GM18505 (cell line): ENCODE measurements around the gene TNRC18.

Source experiments
- ATAC-seq: cut with Tn5 transposase; IDR thresholded peaks from one replicate; pipeline ENCODE4 v1.9.1; 2021; ENCODE audit not compliant: unreplicated experiment
- POLR2A ChIP-seq: IDR thresholded peaks from 4 replicates; pipeline ENCODE4 v1.6.1; 2011; ENCODE audit warnings: borderline replicate concordance; ENCODE audit not compliant: insufficient read depth, insufficient read length; ENCODE audit errors: extremely low read depth

The TNRC18 gene

DNA sequence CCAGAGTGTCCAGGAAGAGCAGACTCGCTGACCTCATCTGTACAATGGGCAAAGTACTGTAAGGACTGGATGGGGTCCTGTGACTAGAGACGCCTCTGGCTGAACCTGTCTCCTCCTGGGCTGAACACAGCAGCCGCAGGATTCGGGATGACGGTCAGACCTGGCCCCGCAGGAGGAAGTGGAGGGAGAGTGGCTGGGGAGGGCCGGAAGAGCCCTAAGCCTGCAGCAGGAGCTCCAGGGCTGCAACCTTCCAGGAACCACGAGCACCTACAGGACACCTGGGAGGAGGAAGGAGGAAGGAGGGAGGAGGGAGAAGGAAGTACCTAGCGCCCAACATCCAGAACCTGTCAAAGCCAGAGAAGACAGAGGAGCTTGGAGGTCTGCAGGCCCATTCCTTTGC is 30.3 kb downstream of the TNRC18 start:
- ATAC-seq: no peak
- TF ChIP-seq POLR2A: no peak

DNA sequence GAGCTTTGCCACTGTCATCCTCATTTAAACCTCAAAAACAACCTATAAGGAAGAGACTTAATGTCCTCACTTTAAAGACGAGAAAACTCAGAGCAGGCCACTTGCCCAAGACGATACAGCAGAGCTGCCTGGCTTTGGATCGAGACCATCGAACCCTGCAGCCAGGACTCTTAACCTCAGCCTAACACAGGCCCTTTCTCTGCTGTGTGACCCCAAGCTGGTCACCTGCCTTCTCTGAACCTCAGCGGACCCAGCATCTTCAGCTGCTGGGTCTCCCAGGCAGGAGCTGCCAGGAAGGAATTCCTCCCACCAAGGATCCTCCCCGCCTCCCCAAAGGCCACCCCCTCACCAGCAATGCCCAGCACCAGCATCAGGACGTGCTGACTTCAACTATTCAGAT is 32.7 kb downstream of the TNRC18 start:
- TF ChIP-seq POLR2A: no peak
- no peak for ATAC-seq

DNA sequence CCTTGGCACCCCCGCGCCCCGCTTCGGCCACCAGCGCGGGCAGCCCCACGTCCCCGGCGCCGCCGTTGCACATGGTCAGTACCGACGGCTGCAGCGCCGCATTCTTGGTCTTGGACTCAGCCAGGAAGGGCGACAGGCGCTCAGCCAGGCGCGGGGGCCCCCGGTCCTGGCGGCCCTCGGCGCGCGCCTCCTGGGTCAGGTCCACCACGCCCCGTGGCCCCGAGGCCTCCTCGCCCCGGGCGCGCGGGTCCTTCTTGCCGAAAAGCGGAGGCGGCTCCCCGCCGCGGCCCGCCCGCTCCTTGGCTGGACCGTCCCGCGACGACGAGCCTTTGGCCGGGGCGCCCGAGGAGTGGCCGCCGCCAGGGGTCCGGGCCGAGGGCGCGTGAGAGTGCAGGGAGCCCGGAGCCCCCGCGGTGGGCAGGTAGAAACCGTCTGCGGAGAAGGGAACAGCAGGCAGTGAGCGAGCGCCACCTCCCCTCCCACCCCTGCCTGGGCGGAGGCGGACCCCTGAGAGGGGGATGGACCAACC is 34.7 kb downstream of the TNRC18 start:
- no peak for ATAC-seq
- no peak for TF ChIP-seq POLR2A

DNA sequence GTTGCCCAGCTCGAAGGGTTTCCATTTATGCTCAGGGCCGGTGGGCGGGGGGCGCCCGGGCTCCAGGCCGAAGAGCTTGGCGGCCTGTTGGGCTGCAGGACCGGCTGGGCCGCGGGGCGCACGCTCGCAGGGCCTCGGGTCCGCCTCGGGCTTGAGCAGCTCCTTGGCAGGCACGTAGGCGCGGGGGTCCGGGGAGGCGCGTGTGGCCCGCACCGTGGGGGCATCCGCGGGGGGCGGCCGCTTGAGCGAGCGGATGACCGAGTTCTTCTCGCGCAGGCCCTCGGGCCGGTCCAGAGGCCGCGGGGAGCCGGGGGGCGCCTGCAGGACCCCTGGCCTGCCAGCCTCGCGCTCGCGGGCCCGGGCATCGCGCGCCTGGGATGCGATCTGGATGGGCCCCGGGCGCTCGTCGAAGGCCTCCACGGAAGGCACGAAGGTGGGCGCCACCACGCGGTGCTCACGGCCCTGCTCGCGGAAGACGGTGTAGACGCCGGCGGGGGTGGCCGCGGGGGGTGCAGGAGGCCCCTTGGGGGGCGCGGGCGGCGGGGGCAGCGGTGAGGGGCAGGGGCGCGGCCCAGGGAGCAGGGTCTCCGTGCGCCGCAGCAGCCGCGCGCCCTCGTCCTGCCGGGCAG is 35.2 kb downstream of the TNRC18 start:
- no peak for ATAC-seq
- TF ChIP-seq POLR2A: no peak

DNA sequence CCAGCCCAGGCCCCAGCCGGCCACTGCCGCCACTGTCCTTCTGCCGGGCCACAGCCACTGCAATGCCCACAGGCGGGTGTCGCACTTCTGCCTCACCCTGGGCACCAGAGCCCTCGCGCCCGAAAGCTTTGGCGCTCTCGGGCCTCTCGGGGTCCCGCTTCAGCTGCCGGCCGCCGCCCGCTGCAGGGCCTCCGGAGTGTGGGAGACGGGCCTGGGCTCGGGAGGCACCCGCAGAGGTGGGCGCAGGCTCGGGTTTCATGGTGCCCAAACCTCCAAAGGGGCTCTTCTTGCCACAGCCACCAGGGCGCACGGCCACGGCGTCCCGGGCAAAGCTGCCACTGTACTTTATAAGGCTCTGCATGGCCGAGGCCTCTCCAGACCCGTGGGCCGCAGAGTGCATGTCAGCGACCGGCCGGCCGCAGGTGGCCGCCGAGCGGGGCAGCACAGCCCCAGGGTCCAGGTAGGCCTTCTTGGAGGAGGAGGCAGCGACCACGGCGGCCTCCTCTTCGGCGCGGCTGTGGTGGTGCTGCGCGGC is 35.9 kb downstream of the TNRC18 start:
- TF ChIP-seq POLR2A: no peak
- ATAC-seq: no peak

DNA sequence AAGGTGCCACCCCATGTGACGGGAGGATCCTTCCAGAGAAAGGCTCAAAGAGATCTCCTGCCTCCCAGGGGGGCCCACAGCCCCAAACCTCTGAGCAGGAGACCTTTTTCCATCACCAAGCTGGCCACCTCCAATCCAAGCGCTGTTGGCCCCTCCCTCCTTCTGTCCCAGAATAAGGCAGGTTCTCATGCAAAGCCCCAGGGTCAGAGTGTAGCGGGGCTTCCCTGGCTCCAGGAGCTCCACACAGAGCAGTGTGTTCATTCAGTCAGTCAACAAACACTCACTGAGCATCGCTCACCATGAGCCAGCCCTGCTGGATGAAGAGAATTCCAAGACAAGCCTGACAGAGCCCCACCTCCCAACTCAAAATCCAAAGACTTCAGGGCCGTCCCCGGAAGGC is 39.0 kb downstream of the TNRC18 start:
- TF ChIP-seq POLR2A: no peak
- no peak for ATAC-seq

DNA sequence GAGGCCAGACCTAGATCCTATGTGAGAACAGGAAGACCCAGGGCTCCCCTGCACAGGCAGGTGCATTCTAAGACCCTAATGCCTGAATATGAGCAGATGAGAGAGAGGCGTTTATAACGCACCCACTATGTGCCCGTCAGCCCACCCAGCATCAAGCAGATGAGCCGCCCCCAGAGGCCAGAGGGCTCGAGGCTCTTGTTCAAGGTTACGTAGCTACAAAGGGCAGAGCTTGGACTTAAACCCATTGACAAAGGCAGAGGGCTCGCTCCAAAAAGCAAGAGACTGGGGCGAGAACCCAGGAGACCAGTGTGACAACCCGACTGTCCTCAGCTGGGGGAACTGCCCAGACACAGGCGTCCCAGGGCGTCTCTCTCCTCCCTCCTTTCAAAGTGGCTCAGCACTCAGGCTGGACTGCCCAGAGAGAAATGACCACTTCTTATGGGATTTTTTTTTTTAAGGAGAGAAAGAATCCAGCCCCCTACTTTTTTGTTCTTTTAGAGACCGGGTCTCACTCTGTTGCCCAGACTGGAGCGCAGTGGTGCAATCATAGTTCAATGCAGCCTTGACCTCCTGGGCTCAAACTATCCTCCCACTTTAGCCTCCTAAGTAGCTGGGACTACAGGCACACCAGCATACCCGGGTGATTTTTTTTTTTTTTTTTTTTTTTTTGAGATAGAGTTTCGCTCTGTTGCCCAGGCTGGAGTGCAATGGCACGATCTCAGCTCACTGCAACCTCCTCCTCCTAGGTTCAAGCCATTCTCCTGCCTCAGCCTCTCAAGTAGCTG is 40.1 kb downstream of the TNRC18 start:
- no peak for TF ChIP-seq POLR2A
- ATAC-seq: no peak

DNA sequence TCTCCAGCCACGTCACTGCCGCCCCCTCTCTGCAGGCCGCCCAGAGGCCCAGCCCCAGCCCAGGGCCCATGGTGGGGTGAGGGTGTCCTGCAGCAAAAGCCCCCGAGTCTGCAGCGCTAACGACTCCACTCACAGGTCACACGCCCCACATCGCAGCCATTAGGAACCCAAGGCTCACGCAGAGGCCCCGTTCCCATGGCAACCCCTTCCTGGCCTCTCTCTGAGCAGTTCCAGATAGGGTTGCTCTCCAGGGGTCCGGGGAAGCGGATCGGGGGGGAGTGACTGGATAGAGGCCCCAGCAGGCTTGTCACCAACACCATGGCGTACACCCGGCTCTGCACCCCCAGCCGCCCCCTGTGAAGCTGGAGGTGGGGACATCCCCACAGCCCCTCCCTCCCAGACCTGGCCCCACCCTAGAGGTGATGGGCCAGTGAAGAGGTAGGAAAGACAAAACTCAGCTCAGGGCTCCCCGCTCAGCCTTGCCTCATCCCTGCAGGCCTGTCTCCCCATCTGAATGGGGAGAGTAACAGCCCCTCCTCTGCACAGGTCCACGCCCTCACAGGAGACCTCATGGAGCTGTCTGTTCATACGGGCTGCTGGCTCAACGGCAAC is 41.2 kb downstream of the TNRC18 start:
- no peak for ATAC-seq
- TF ChIP-seq POLR2A: no peak

DNA sequence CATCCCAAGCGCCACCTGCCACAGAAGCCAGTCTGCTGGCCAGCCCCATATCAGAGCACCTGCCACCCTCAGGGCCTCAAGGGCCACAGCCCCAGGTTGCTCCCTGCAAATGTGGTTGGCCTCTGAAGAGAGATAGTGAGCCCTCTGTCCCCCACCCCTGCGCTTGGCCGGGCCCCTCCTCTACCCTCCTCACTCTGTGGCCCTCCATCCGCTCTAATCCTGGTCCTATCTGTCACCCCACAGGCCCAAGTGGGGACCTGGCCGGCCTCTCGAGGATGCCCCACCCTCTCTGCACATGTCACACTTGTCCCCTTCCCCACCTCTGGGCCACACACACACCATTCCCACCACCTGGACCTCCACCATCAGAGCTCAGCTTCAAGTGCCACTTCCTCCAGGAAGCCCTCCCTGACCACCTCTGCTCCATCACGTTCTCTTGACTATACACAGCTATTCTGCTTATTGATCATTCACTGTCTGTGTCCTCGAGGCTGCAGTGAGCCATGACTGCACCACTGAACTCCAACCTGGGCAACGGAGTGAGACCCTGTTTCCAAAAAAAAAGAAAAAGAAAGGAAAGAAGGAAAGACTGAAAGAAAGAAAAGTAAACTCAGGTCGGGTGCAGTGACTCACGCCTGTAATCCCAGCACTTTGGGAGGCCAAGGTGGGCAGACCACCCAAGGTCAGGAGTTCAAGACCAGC is 42.4 kb downstream of the TNRC18 start:
- no peak for TF ChIP-seq POLR2A

DNA sequence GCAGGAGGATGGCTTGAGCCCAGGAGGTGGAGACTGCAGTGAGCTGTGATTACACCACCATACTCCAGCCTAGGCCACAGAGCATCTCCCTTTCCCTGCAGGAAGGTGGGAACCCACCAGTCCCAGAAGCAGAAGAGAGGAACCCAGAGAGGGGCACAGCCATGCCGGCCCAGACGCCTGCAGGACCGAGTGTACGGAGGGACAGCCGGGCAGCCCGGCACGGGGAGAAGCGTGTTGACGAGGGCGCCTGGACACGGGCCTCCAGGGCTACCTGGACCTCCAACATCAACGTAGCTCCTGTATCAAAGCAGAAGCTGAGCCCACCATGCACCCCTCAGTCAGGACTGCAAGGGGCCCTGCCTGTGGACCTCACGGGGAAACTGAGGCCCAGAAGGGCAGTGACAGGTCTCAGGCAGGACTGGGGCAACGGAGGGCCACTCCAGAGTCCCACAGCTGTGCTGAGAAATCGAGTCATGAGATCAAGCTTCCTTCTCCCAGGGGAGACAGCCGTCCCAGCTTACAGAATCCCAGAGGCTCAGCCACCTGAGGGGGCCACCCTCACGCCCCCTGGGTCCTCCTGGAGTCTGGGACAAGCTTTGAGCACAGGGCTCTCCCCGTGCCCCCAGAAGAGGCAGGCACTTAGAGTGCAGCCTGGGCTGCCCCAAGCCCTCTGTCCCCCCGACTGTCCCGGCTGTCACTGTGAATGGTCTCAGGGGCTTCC is 43.1 kb downstream of the TNRC18 start:
- no peak for ATAC-seq
- no peak for TF ChIP-seq POLR2A

More for the DNA sequence above, 42.4 kb downstream of the TNRC18 start:
- ATAC-seq: no peak

DNA sequence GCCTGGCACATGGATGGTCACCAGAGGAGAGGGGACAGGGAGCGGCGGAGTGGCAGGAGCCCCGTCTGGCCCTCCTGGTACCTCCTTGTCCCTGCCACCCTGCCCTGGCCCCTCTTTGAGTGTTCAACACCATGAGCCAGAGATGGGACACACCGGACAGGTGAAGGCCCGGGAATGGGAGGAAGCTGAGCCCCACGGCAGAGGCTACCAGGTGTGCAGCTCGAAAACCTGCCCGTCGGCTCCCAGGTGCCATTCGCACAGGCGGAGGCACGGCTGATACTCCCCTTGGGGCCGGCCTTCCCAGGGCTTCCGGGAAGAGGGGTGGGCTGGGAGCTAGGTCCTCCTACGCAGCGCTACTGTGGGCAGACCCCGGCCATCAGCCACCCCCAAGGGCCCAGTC is 44.1 kb downstream of the TNRC18 start:
- no peak for TF ChIP-seq POLR2A
- ATAC-seq: no peak

DNA sequence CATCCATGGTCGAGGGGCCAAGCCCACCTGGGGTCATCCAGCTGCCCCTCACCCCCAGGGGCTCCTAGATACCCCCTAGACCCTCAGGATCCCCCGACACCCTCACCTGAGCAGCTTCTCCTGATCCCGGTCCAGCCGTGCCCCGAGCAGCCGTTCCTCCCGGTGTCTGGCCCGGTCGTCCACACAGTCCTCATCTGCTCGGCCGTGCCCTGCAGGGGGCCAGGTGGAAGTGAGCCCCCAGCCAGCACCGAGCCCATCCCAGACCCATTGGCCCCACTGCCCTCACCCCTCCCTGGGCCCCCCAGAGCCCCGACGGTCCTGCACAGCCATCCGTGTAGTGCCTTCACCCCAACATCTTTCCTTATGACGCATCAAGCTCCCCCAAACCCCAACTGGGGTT is 45.8 kb downstream of the TNRC18 start:
- no peak for TF ChIP-seq POLR2A
- ATAC-seq: no peak
